Endothelial cell (in vitro differentiated cells): Measurements from ENCODE around the gene ATPAF2. TPM values are rescaled to one million over a fixed set of nuclear protein-coding genes. Genes with fewer than 3 reads are reported as not detected.

Experiments
- DNase-seq: peaks from one replicate; pipeline ENCODE4 v3.0.0; 2021; ENCODE audit warnings: low spot score
- H3K27ac Mint-ChIP-seq: one replicate; pipeline ENCODE4 v1.8.0; 2021; ENCODE audit warnings: mixed read lengths, inconsistent platforms; ENCODE audit not compliant: unreplicated experiment
- H3K27me3 Mint-ChIP-seq: one replicate; pipeline ENCODE4 v1.8.0; 2021; ENCODE audit warnings: mild to moderate bottlenecking, moderate library complexity, mixed read lengths, inconsistent platforms; ENCODE audit not compliant: unreplicated experiment
- H3K36me3 Mint-ChIP-seq: one replicate; pipeline ENCODE4 v1.8.0; 2021; ENCODE audit warnings: mild to moderate bottlenecking, low read depth, mixed read lengths, inconsistent platforms; ENCODE audit not compliant: unreplicated experiment
- H3K4me1 Mint-ChIP-seq: one replicate; pipeline ENCODE4 v1.8.0; 2021; ENCODE audit warnings: mild to moderate bottlenecking, mixed read lengths, inconsistent platforms; ENCODE audit not compliant: unreplicated experiment
- H3K4me3 Mint-ChIP-seq: one replicate; pipeline ENCODE4 v1.8.0; 2021; ENCODE audit warnings: mild to moderate bottlenecking, mixed read lengths, inconsistent platforms; ENCODE audit not compliant: unreplicated experiment
- H3K9me3 Mint-ChIP-seq: one replicate; pipeline ENCODE4 v1.8.0; 2021; ENCODE audit warnings: mixed read lengths, inconsistent platforms; ENCODE audit not compliant: unreplicated experiment
- long read RNA-seq: library from polyadenylated mRNA; unstranded; transcript quantifications from one replicate; pipeline ENCODE4 v2.0.0, GENCODE V29; 2020; ENCODE audit not compliant: unreplicated experiment
- total RNA-seq: library from RNA; stranded (reverse); fragmentation: NEBNext Ultra II Directional; extraction: Animal tissue kit (Norgen Biotek cat#: 25700); gene quantifications from one replicate; pipeline ENCODE4 v1.2.1, GENCODE V29; 2021; ENCODE audit not compliant: unreplicated experiment
- TF ChIP-seq, protein P1 (sequence below): fragments of 200-600 bp; sonication (generic); IDR thresholded peaks from one replicate; pipeline ENCODE4 v1.5.0; 2021; ENCODE audit warnings: antibody characterized with exemption; ENCODE audit not compliant: unreplicated experiment

The ATPAF2 gene
- 24.7 TPM for total RNA-seq
- long read RNA-seq, transcript ATPAF2-206 (8 exons, 1,564 nt): major isoform, 20 of 27 reads
- long read RNA-seq, partial matches to known transcripts: 0 of 27 reads
- long read RNA-seq, other reads (novel, unspliced or antisense): 7 of 27 reads

DNA sequence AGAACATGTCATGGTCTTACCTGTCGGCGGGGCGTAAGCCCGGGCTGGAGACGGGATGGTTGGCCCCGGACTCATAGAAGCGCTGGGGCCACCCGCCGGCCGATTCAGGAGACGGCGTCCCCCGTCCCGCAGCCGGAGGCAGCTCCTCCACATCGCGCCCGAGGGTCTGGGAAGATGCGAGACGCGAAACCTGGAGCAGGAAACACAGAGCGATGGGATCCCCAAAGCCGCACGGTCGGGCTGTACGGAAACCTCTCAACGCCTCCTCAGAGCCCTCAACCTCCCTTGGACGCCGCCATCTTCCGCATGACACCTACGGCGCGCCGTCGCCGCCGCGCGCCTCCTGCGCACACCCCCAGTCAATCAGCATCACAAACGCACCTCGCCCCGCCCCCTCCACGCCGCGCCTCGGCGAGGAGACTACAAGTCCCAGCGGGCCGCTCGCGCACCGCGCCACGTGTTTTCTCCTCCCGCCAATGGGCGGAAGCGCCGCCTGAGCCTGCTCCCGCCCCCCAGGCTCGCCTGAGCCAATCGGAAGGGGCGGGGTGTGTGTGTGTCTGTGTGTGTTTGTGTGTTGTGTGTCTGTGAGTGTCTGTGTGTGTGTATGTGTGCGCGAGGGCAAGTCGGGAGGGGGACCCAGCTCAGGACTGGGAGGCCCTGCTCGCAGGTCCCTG is at the start of gene ATPAF2, which contains the start of gene GID4:
Gene ATPAF2, minus strand, starts transcription at position 308 of the 674 bp plus-strand sequence. Its CDS starts 155 bp downstream, at position 153.
Gene GID4, plus strand, starts transcription at position 548 of the 674 bp plus-strand sequence. Its CDS starts 57 bp downstream, at position 605.
- DNase-seq: peak; percentile 100
- Mint-ChIP-seq H3K4me3 (peak within 1 kb of the TSS; percentile 99), H3K27me3 (peaks cover 6% of the 10 kb centered on the region), H3K36me3 (peaks cover 5% of the 10 kb centered on the region), H3K27ac (peak within 1 kb of the TSS; percentile 74), H3K4me1 (peaks cover 27% of the 10 kb centered on the region), H3K9me3 (no peaks in the 10 kb centered on the region)
- TF ChIP-seq, protein P1, sequence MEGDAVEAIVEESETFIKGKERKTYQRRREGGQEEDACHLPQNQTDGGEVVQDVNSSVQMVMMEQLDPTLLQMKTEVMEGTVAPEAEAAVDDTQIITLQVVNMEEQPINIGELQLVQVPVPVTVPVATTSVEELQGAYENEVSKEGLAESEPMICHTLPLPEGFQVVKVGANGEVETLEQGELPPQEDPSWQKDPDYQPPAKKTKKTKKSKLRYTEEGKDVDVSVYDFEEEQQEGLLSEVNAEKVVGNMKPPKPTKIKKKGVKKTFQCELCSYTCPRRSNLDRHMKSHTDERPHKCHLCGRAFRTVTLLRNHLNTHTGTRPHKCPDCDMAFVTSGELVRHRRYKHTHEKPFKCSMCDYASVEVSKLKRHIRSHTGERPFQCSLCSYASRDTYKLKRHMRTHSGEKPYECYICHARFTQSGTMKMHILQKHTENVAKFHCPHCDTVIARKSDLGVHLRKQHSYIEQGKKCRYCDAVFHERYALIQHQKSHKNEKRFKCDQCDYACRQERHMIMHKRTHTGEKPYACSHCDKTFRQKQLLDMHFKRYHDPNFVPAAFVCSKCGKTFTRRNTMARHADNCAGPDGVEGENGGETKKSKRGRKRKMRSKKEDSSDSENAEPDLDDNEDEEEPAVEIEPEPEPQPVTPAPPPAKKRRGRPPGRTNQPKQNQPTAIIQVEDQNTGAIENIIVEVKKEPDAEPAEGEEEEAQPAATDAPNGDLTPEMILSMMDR: no peak

DNA sequence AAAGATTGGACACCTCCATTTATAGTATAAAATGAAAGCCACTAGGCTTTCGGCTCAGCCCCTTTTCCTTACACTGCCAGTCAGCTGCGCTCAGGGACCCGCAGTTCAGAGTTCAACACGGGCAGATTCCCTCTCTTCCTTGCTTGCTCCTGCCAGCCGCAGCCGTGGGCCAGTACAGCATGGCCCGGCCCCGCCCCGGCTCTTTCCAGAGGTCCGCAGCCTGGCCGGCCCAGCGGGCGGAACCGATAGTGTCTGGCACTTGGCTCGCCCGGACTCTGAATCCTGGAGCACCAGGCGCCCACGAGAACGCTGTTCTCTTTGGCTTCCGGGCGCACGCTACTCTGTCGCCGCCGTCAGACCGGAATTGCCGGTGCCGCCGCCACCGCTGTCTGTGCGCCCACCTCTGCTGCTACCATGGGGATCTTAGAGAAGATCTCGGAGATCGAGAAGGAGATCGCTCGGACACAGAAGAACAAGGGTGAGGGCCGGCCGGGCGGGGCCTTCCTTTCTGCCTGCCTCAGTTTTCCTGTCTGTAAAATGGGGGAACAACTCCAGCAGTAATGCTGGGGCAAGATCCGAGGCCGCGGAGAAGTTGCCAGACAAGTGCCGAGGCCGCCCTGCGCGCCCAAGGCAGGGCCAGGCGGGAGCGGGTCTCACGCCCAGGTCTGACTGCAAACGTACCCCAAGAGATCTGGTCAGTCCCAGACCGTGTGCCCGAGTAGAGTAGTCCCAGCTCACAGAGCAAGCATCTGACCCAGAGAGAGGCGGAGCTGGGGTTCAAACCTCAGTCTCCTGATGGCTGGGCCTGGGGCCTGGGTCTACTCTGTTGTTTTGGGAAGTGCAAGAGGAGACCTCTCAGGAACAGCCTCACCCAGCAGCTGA is 48.9 kb upstream of the ATPAF2 start, which contains the start of gene DRG2:
Gene DRG2, plus strand, starts transcription at position 339 of the 882 bp plus-strand sequence. Its CDS starts 76 bp downstream, at position 415.
- Mint-ChIP-seq H3K4me1 (peaks cover 9% of the 10 kb centered on the region), H3K36me3 (peaks cover 3% of the 10 kb centered on the region), H3K27ac (peak within 1 kb of the TSS; percentile 89), H3K4me3 (peak within 1 kb of the TSS; percentile 96), H3K9me3 (no peaks in the 10 kb centered on the region), H3K27me3 (peaks cover 3% of the 10 kb centered on the region)
- peak; percentile 95 for DNase-seq
- TF ChIP-seq, protein P1: no peak

DNA sequence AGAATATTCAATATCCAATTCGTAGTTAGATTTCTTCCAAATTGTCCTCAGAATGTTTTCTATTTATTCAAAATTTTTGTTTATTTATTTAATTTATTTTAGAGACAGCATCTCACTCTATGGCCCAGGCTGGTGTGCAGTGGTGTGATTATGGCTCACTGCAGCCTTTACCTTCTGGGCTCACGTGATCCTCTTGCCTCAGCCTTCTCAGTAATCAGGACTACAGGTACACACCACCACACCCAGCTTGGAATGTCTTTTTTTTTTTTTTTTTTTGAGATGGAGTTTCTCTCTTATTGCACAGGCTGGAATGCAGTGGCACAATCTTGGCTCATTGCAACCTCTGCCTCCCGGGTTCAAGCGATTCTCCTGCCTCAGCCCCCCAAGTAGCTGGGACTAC is 45.3 kb upstream of the ATPAF2 start:
- Mint-ChIP-seq H3K4me1 (peaks cover 6% of the 10 kb centered on the region), H3K9me3 (no peaks in the 10 kb centered on the region), H3K27me3 (peaks cover 3% of the 10 kb centered on the region), H3K36me3 (no peaks in the 10 kb centered on the region), H3K27ac (no peak overlapping the region), H3K4me3 (no peak overlapping the region)
- TF ChIP-seq, protein P1: no peak
- no peak for DNase-seq

DNA sequence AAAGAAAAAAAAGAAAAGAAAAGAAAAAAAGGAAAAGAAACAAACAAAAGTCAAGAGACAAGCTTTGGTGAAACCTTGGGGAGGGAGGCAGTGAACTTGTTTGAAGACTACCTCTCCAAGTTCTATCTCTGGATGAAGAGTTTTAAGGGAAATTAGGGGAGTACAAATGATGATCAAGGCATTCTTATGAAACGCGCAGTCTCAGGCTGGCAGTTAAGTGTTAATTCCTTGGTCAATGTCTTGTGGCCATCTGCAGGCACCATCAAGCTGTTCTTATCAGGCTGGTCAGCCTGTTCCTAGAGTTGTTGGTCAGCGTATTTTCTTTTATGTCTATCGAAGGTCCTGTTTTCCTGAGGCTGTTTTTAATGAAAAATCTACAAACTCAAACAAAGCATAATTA is 40.6 kb upstream of the ATPAF2 start:
- no peak for DNase-seq
- Mint-ChIP-seq H3K4me3 (no peak overlapping the region), H3K27me3 (peaks cover 3% of the 10 kb centered on the region), H3K4me1 (no peaks in the 10 kb centered on the region), H3K9me3 (no peaks in the 10 kb centered on the region), H3K27ac (no peak overlapping the region), H3K36me3 (no peaks in the 10 kb centered on the region)
- TF ChIP-seq, protein P1: no peak
